ENCODE measurements around the gene RAB11FIP3. TPM values are rescaled to one million over a fixed set of nuclear protein-coding genes. Genes with fewer than 3 reads are reported as not detected.
A peak's percentile ranks its signal among the peaks of the same experiment; 100 is the strongest.
"Not testable (repeated sequence)": the region's sequence is repeated elsewhere in the genome, so short reads cannot be mapped to it uniquely, and the experiment has no call there.

RAB11FIP3 gene
- total and polyA plus RNA-seq, 7 experiments from 2014 or later, result 0.71 to 53.0 (median 43.3) TPM

- ATAC-seq, result no peak
- Mint-ChIP-seq H3K36me3 (peaks cover 0 to 22% (median 0%) of the 10 kb centered on the region in 5 donors), H3K4me1 (peaks cover 0 to 3% (median 0%) of the 10 kb centered on the region in 7 donors), H3K27ac (no peak overlapping the region), H3K9me3 (no peaks in the 10 kb centered on the region), H3K4me3 (no peak overlapping the region), H3K27me3 (no peaks in the 10 kb centered on the region)
- H3K27me3 ChIP-seq (ENCODE audit: control insufficient read depth in 2 of 2, insufficient read depth in 2 of 2, low read length in 2 of 2), result no peaks in the 10 kb centered on the region
- ChIA-PET POLR2A (no interaction called here), CTCF (no interaction called here)
- H3K9me3 ChIP-seq (ENCODE audit: control insufficient read depth in 2 of 3, low read length in 3 of 3), result no peaks in the 10 kb centered on the region
- H3K36me3 ChIP-seq (ENCODE audit: control insufficient read depth in 2 of 3, insufficient read depth in 3 of 3, low read length in 3 of 3), result peaks cover 0 to 29% (median 0%) of the 10 kb centered on the region in 3 experiments
- H3K4me1 ChIP-seq (ENCODE audit: control insufficient read depth in 2 of 2, insufficient read depth in 2 of 2, low read length in 2 of 2), result no peaks in the 10 kb centered on the region
- no peak overlapping the region for H3K27ac ChIP-seq (ENCODE audit: low read depth, low read length)
- no peak overlapping the region for H3K4me3 ChIP-seq (ENCODE audit: low read length)
- intact Hi-C loops (cut with micrococcal nuclease), result no loop called here
- no peak for DNase-seq
Measured at GRCh38 chr16:472199-472504, 46.7 kb downstream of the RAB11FIP3 start.

DNA sequence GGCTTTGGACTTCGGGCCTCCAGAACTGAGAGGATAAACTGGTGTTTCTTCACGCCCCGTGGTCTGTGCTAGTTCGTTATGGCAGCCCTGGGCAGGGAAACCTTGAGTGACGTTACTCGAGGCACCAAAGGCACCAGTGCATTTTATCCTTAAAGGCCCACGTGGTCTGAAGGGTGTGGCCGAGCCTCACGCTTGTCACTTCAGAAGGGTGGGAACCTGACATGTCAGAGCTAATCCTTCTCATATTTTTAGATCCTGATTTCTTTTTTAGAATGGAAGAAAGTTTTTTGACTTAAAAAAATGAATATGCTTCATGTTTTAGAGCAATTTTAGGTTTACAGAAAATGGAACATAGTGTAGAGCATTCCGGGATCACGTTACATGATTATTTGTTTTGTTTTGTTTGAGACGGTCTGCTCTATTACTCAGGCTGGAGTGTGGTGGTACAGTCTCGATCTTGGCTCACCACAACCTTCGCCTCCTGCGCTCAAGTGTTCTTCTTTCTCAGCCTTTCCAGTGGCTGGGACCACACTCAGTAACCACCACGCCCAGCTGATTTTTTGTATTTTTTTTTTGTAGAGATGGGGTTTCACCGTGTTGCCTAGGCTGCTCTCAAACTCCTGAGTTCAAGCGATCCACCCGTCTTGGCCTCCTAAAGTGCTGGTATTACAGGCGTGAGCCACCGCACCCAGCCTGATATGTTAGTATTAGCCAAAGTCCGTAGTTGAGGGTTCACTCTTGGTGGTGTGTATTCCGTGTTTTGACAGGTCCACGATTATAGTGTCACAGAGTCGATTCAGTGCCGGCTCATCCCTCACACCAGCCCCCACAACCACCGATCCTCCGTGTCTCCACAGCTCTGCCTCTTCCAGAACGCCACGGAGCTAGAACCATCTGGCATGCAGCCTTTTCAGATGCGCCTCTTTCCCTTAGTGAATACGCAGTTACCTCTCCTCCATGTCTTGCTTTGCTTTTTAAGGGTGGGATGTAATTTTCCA is 47.9 kb downstream of the RAB11FIP3 start:
- no peak overlapping the region for H3K27ac ChIP-seq (ENCODE audit: low read depth, low read length)
- ChIA-PET POLR2A (no interaction called here), CTCF (no interaction called here)
- H3K4me3 Mint-ChIP-seq, result no peak overlapping the region
- peaks cover 0 to 29% (median 0%) of the 10 kb centered on the region in 3 experiments for H3K36me3 ChIP-seq (ENCODE audit: control insufficient read depth in 2 of 3, insufficient read depth in 3 of 3, low read length in 3 of 3)
- no peak for DNase-seq
- H3K9me3 Mint-ChIP-seq, result no peaks in the 10 kb centered on the region
- H3K27ac Mint-ChIP-seq, result peak overlapping the region in 1 of 9 donors; percentile 59
- H3K9me3 ChIP-seq (ENCODE audit: control insufficient read depth in 2 of 3, low read length in 3 of 3), result no peaks in the 10 kb centered on the region
- no peaks in the 10 kb centered on the region for H3K4me1 ChIP-seq (ENCODE audit: control insufficient read depth in 2 of 2, insufficient read depth in 2 of 2, low read length in 2 of 2)
- intact Hi-C loops (cut with micrococcal nuclease), result no loop called here
- H3K4me1 Mint-ChIP-seq, result peaks cover 0 to 2% (median 0%) of the 10 kb centered on the region in 7 donors
- peaks cover 0 to 21% (median 0%) of the 10 kb centered on the region in 5 donors for H3K36me3 Mint-ChIP-seq
- no peak for ATAC-seq
- H3K27me3 ChIP-seq (ENCODE audit: control insufficient read depth in 2 of 2, insufficient read depth in 2 of 2, low read length in 2 of 2), result no peaks in the 10 kb centered on the region
- no peaks in the 10 kb centered on the region for H3K27me3 Mint-ChIP-seq
- no peak overlapping the region for H3K4me3 ChIP-seq (ENCODE audit: low read length)

GRCh38 chr16:474420-475122 is 49.1 kb downstream of the RAB11FIP3 start:
- no peak overlapping the region for H3K4me3 ChIP-seq (ENCODE audit: low read length)
- peaks cover 0 to 29% (median 0%) of the 10 kb centered on the region in 3 experiments for H3K36me3 ChIP-seq (ENCODE audit: control insufficient read depth in 2 of 3, insufficient read depth in 3 of 3, low read length in 3 of 3)
- no peaks in the 10 kb centered on the region for H3K27me3 ChIP-seq (ENCODE audit: control insufficient read depth in 2 of 2, insufficient read depth in 2 of 2, low read length in 2 of 2)
- intact Hi-C loops (cut with micrococcal nuclease), result no loop called here
- H3K9me3 ChIP-seq (ENCODE audit: control insufficient read depth in 2 of 3, low read length in 3 of 3), result no peaks in the 10 kb centered on the region
- H3K27ac Mint-ChIP-seq, result no peak overlapping the region
- DNase-seq (no peak), ATAC-seq (no peak)
- H3K4me1 ChIP-seq (ENCODE audit: control insufficient read depth in 2 of 2, insufficient read depth in 2 of 2, low read length in 2 of 2), result no peaks in the 10 kb centered on the region
- H3K27ac ChIP-seq (ENCODE audit: low read depth, low read length), result no peak overlapping the region
- peaks cover 0 to 4% (median 0%) of the 10 kb centered on the region in 7 donors for H3K4me1 Mint-ChIP-seq
- H3K27me3 Mint-ChIP-seq, result no peaks in the 10 kb centered on the region
- no peaks in the 10 kb centered on the region for H3K9me3 Mint-ChIP-seq
- CTCF ChIA-PET, result no interaction called here
- no peak overlapping the region for H3K4me3 Mint-ChIP-seq
- H3K36me3 Mint-ChIP-seq, result peaks cover 0 to 18% (median 0%) of the 10 kb centered on the region in 5 donors
- POLR2A ChIA-PET, result no interaction called here

DNA sequence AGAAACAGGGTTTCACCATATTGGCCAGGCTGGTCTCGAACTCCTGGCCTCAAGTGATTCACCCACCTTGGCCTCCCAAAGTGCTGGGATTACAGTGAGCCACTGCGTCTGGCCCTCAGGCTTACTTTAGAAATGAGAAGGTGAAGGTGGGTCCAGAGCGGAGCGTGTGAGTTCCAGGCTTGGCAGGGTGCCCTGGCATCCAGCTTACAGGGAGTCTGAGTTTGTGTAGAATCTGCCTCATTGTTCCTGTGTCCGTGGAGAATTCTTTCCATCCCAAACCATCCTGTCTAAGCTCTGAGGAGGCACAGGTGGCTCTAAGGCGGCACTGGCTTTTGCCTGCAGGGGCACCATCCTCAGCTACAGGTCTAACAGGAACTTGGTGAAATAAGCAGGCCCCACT is 50.6 kb downstream of the RAB11FIP3 start:
- Histone ChIP-seq H3K36me3 (ENCODE audit: control insufficient read depth in 2 of 3, insufficient read depth in 3 of 3, low read length in 3 of 3) (peaks cover 0 to 27% (median 0%) of the 10 kb centered on the region in 3 experiments), H3K27me3 (ENCODE audit: control insufficient read depth in 2 of 2, insufficient read depth in 2 of 2, low read length in 2 of 2) (no peaks in the 10 kb centered on the region), H3K27ac (ENCODE audit: low read depth, low read length) (no peak overlapping the region), H3K4me1 (ENCODE audit: control insufficient read depth in 2 of 2, insufficient read depth in 2 of 2, low read length in 2 of 2) (no peaks in the 10 kb centered on the region), H3K9me3 (ENCODE audit: control insufficient read depth in 2 of 3, low read length in 3 of 3) (no peaks in the 10 kb centered on the region), H3K4me3 (ENCODE audit: low read length) (no peak overlapping the region)
- CTCF ChIA-PET, result no interaction called here
- peaks cover 0 to 18% (median 0%) of the 10 kb centered on the region in 5 donors for H3K36me3 Mint-ChIP-seq
- intact Hi-C loops (cut with micrococcal nuclease), result no loop called here
- H3K4me1 Mint-ChIP-seq, result peaks cover 0 to 4% (median 0%) of the 10 kb centered on the region in 7 donors
- ATAC-seq, result no peak
- no peaks in the 10 kb centered on the region for H3K9me3 Mint-ChIP-seq
- H3K27me3 Mint-ChIP-seq, result no peaks in the 10 kb centered on the region
- H3K27ac Mint-ChIP-seq, result no peak overlapping the region
- no peak overlapping the region for H3K4me3 Mint-ChIP-seq
- POLR2A ChIA-PET, result no interaction called here
- no peak for DNase-seq

DNA sequence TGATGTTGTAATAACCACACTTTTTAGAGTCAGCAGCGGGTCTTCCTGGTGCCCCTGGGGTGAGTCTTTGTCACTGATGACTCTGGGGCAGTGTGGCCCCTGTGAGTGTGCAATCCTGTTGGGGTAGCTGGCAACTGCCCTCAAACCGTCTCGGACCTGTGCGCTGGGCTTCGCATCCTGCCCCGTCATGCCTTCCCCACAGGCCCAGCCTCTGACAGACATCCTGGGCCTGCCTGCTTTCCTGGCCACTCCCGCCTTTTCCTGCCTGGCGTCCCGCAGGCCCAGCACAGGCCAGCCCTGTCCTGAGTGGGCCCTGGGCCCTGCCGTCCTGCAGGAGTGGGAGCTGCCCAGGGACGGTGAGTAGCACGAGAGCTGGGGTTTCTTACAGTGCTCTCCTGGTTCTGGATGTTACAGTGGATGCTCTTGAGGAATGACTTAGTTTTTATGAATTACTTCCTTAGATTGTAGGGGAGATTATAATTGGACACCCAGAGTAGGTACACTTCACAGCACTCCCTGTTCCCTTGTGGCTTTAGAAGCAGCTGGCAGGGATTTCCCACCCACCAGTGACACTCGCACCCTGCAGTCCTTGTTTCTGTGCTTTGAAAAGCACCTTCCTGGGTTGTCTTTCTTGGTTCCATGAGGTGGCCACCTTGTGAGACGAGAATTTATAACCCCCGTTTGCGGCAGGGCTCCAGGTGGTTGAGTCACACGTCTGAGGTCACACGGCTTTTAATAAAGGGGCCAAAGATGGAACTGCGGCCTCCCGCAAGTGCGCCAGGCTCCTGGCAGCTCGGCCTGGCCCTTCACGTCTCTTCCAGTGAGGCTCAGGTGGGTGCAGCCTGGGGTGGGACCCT is 52.1 kb downstream of the RAB11FIP3 start:
- Mint-ChIP-seq H3K27ac (peak overlapping the region in 1 of 9 donors; percentile 59), H3K4me1 (peaks cover 0 to 3% (median 0%) of the 10 kb centered on the region in 7 donors), H3K9me3 (no peaks in the 10 kb centered on the region), H3K36me3 (peaks cover 0 to 18% (median 0%) of the 10 kb centered on the region in 5 donors), H3K4me3 (no peak overlapping the region), H3K27me3 (no peaks in the 10 kb centered on the region)
- Histone ChIP-seq H3K27me3 (ENCODE audit: control insufficient read depth in 2 of 2, insufficient read depth in 2 of 2, low read length in 2 of 2) (no peaks in the 10 kb centered on the region), H3K9me3 (ENCODE audit: control insufficient read depth in 2 of 3, low read length in 3 of 3) (no peaks in the 10 kb centered on the region), H3K4me3 (ENCODE audit: low read length) (no peak overlapping the region), H3K36me3 (ENCODE audit: control insufficient read depth in 2 of 3, insufficient read depth in 3 of 3, low read length in 3 of 3) (peaks cover 0 to 18% (median 0%) of the 10 kb centered on the region in 3 experiments), H3K4me1 (ENCODE audit: control insufficient read depth in 2 of 2, insufficient read depth in 2 of 2, low read length in 2 of 2) (no peaks in the 10 kb centered on the region), H3K27ac (ENCODE audit: low read depth, low read length) (no peak overlapping the region)
- ChIA-PET CTCF (no interaction called here), POLR2A (no interaction called here)
- intact Hi-C loops (cut with micrococcal nuclease), result no loop called here
- ATAC-seq (no peak), DNase-seq (no peak)

DNA sequence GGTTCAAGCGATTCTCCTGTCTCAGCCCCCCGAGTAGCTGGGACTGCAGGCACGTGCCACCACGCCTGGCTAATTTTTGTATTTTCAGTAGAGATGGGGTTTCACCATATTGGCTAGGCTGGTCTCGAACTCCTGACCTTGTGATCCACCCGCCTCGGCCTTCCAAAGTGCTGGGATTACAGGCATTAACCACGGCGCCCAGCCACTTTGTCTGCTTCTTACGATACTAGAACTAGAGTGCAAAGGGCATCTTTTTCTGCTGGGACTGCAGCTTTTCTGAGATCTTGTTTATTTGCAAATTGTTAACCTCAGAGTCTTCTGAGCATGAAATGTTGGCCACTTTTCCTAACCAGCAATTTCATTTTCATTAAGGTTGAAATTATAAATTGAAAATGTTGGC is 52.8 kb downstream of the RAB11FIP3 start:
- H3K27ac ChIP-seq (ENCODE audit: low read depth, low read length); H3K4me1 Mint-ChIP-seq; H3K27me3 ChIP-seq (ENCODE audit: control insufficient read depth in 2 of 2, insufficient read depth in 2 of 2, low read length in 2 of 2); ATAC-seq; CTCF ChIA-PET; H3K4me3 ChIP-seq (ENCODE audit: low read length); POLR2A ChIA-PET; H3K9me3 ChIP-seq (ENCODE audit: control insufficient read depth in 2 of 3, low read length in 3 of 3); DNase-seq; H3K9me3 Mint-ChIP-seq; H3K27me3 Mint-ChIP-seq; H3K4me3 Mint-ChIP-seq; H3K27ac Mint-ChIP-seq; intact Hi-C loops (cut with micrococcal nuclease); H3K4me1 ChIP-seq (ENCODE audit: control insufficient read depth in 2 of 2, insufficient read depth in 2 of 2, low read length in 2 of 2): not testable (repeated sequence)
- peaks cover 0 to 18% (median 0%) of the 10 kb centered on the region in 5 donors for H3K36me3 Mint-ChIP-seq
- H3K36me3 ChIP-seq (ENCODE audit: control insufficient read depth in 2 of 3, insufficient read depth in 3 of 3, low read length in 3 of 3), result peaks cover 0 to 20% (median 0%) of the 10 kb centered on the region in 3 experiments
